Stimulated activated memory B cell treated with anti-CD40 and anti-IgM and Interleukin-4, amounts not matched to agents 10 μg/mL and 1 μg/mL and 100 μg/mL, for 72 hours (primary cell): ENCODE measurements around the gene PTPRQ.
"Not testable (repeated sequence)": the region's sequence is repeated elsewhere in the genome, so short reads cannot be mapped to it uniquely, and the experiment has no call there.

ENCODE experiments used
- ATAC-seq: fragments of 150-1000 bp; cut with Tn5 transposase; 2 replicates; pipeline ENCODE4 v1.10.0; 2021
- H3K27ac Mint-ChIP-seq: one replicate; pipeline ENCODE4 v1.8.0; 2022; ENCODE audit warnings: mild to moderate bottlenecking, mixed read lengths
- H3K27me3 Mint-ChIP-seq: one replicate; pipeline ENCODE4 v1.8.0; 2022; ENCODE audit warnings: mixed read lengths
- H3K36me3 Mint-ChIP-seq: one replicate; pipeline ENCODE4 v1.8.0; 2022; ENCODE audit warnings: mixed read lengths
- H3K4me1 Mint-ChIP-seq: one replicate; pipeline ENCODE4 v1.8.0; 2022; ENCODE audit warnings: mixed read lengths
- H3K4me3 Mint-ChIP-seq: one replicate; pipeline ENCODE4 v1.8.0; 2022; ENCODE audit warnings: mild to moderate bottlenecking, moderate library complexity, mixed read lengths
- H3K9me3 Mint-ChIP-seq: one replicate; pipeline ENCODE4 v1.8.0; 2022; ENCODE audit warnings: mixed read lengths

The PTPRQ gene

GRCh38 chr12:80445083-80445793, 1.2 kb downstream of the PTPRQ start:
- H3K4me1 Mint-ChIP-seq: no peaks in the 10 kb centered on the region
- ATAC-seq: no peak
- H3K36me3 Mint-ChIP-seq: no peaks in the 10 kb centered on the region

GRCh38 chr12:80456513-80456912, 12.5 kb downstream of the PTPRQ start:
- Mint-ChIP-seq H3K4me1 (no peaks in the 10 kb centered on the region), H3K9me3 (no peaks in the 10 kb centered on the region), H3K27ac (no peak overlapping the region), H3K27me3 (no peaks in the 10 kb centered on the region), H3K4me3 (no peak overlapping the region), H3K36me3 (no peaks in the 10 kb centered on the region)
- no peak for ATAC-seq

More at GRCh38 chr12:80445083-80445793, 1.2 kb downstream of the PTPRQ start:
- no peaks in the 10 kb centered on the region for H3K27me3 Mint-ChIP-seq
- no peak overlapping the region for H3K4me3 Mint-ChIP-seq
- no peak overlapping the region for H3K27ac Mint-ChIP-seq
- H3K9me3 Mint-ChIP-seq: peaks cover 9% of the 10 kb centered on the region

- no peak for ATAC-seq
- Mint-ChIP-seq H3K4me1 (no peaks in the 10 kb centered on the region), H3K4me3 (no peak overlapping the region), H3K36me3 (no peaks in the 10 kb centered on the region), H3K27me3 (no peaks in the 10 kb centered on the region), H3K27ac (no peak overlapping the region), H3K9me3 (peaks cover 3% of the 10 kb centered on the region)
These were observed 16.9 kb downstream of the PTPRQ start for GRCh38 chr12:80460972-80461371.

- H3K36me3 Mint-ChIP-seq, H3K9me3 Mint-ChIP-seq, H3K27me3 Mint-ChIP-seq, H3K27ac Mint-ChIP-seq, H3K4me1 Mint-ChIP-seq, H3K4me3 Mint-ChIP-seq, ATAC-seq: not testable (repeated sequence)
These were observed 17.8 kb downstream of the PTPRQ start for GRCh38 chr12:80461851-80462250.

GRCh38 chr12:80469681-80470080, 25.6 kb downstream of the PTPRQ start:
- H3K4me3 Mint-ChIP-seq: no peak overlapping the region
- no peaks in the 10 kb centered on the region for H3K27me3 Mint-ChIP-seq
- no peaks in the 10 kb centered on the region for H3K4me1 Mint-ChIP-seq
- H3K9me3 Mint-ChIP-seq: peaks cover 3% of the 10 kb centered on the region
- no peaks in the 10 kb centered on the region for H3K36me3 Mint-ChIP-seq
- H3K27ac Mint-ChIP-seq: no peak overlapping the region
- ATAC-seq: no peak

GRCh38 chr12:80470403-80470802, 26.4 kb downstream of the PTPRQ start:
- no peak for ATAC-seq
- no peaks in the 10 kb centered on the region for H3K4me1 Mint-ChIP-seq
- no peak overlapping the region for H3K4me3 Mint-ChIP-seq
- no peak overlapping the region for H3K27ac Mint-ChIP-seq
- H3K9me3 Mint-ChIP-seq: peaks cover 3% of the 10 kb centered on the region
- H3K36me3 Mint-ChIP-seq: no peaks in the 10 kb centered on the region
- H3K27me3 Mint-ChIP-seq: no peaks in the 10 kb centered on the region

- no peak for ATAC-seq
- Mint-ChIP-seq H3K36me3 (no peaks in the 10 kb centered on the region), H3K4me3 (no peak overlapping the region), H3K9me3 (no peaks in the 10 kb centered on the region), H3K27ac (no peak overlapping the region), H3K4me1 (no peaks in the 10 kb centered on the region), H3K27me3 (no peaks in the 10 kb centered on the region)
These were observed 28.2 kb downstream of the PTPRQ start for GRCh38 chr12:80472236-80472635.

GRCh38 chr12:80472911-80473500, 29.0 kb downstream of the PTPRQ start:
- no peak for ATAC-seq
- Mint-ChIP-seq H3K4me1 (no peaks in the 10 kb centered on the region), H3K4me3 (no peak overlapping the region), H3K27ac (no peak overlapping the region), H3K27me3 (no peaks in the 10 kb centered on the region), H3K9me3 (no peaks in the 10 kb centered on the region), H3K36me3 (no peaks in the 10 kb centered on the region)

GRCh38 chr12:80477521-80478145, 33.6 kb downstream of the PTPRQ start:
- H3K36me3 Mint-ChIP-seq, ATAC-seq, H3K9me3 Mint-ChIP-seq, H3K27ac Mint-ChIP-seq, H3K27me3 Mint-ChIP-seq, H3K4me1 Mint-ChIP-seq, H3K4me3 Mint-ChIP-seq: not testable (repeated sequence)

- no peak overlapping the region for H3K4me3 Mint-ChIP-seq
- H3K27me3 Mint-ChIP-seq: no peaks in the 10 kb centered on the region
- no peak for ATAC-seq
- no peak overlapping the region for H3K27ac Mint-ChIP-seq
- H3K9me3 Mint-ChIP-seq: peaks cover 3% of the 10 kb centered on the region
- H3K4me1 Mint-ChIP-seq: no peaks in the 10 kb centered on the region
- no peaks in the 10 kb centered on the region for H3K36me3 Mint-ChIP-seq
These were observed 40.7 kb downstream of the PTPRQ start for GRCh38 chr12:80484746-80485145.

- no peak for ATAC-seq
- H3K27ac Mint-ChIP-seq: no peak overlapping the region
- no peaks in the 10 kb centered on the region for H3K36me3 Mint-ChIP-seq
- H3K9me3 Mint-ChIP-seq: peaks cover 3% of the 10 kb centered on the region
- H3K4me1 Mint-ChIP-seq: no peaks in the 10 kb centered on the region
- H3K4me3 Mint-ChIP-seq: no peak overlapping the region
- H3K27me3 Mint-ChIP-seq: no peaks in the 10 kb centered on the region
These were observed 41.4 kb downstream of the PTPRQ start for GRCh38 chr12:80485222-80485987.

GRCh38 chr12:80490329-80490728, 46.3 kb downstream of the PTPRQ start:
- ATAC-seq: no peak
- no peaks in the 10 kb centered on the region for H3K4me1 Mint-ChIP-seq
- no peaks in the 10 kb centered on the region for H3K36me3 Mint-ChIP-seq
- no peak overlapping the region for H3K4me3 Mint-ChIP-seq
- H3K9me3 Mint-ChIP-seq: no peaks in the 10 kb centered on the region
- H3K27me3 Mint-ChIP-seq: no peaks in the 10 kb centered on the region
- H3K27ac Mint-ChIP-seq: no peak overlapping the region

GRCh38 chr12:80491166-80491565, 47.1 kb downstream of the PTPRQ start:
- ATAC-seq: no peak
- Mint-ChIP-seq H3K27ac (no peak overlapping the region), H3K4me3 (no peak overlapping the region), H3K36me3 (no peaks in the 10 kb centered on the region), H3K9me3 (no peaks in the 10 kb centered on the region), H3K4me1 (no peaks in the 10 kb centered on the region), H3K27me3 (no peaks in the 10 kb centered on the region)

GRCh38 chr12:80493466-80493865, 49.4 kb downstream of the PTPRQ start:
- ATAC-seq: no peak
- H3K27me3 Mint-ChIP-seq: no peaks in the 10 kb centered on the region
- no peak overlapping the region for H3K4me3 Mint-ChIP-seq
- H3K9me3 Mint-ChIP-seq: peaks cover 3% of the 10 kb centered on the region
- no peaks in the 10 kb centered on the region for H3K36me3 Mint-ChIP-seq
- H3K27ac Mint-ChIP-seq: no peak overlapping the region
- H3K4me1 Mint-ChIP-seq: no peaks in the 10 kb centered on the region

GRCh38 chr12:80494836-80495235, 50.8 kb downstream of the PTPRQ start:
- H3K9me3 Mint-ChIP-seq: peaks cover 3% of the 10 kb centered on the region
- H3K27me3 Mint-ChIP-seq: no peaks in the 10 kb centered on the region
- ATAC-seq: no peak
- H3K4me3 Mint-ChIP-seq: no peak overlapping the region
- H3K27ac Mint-ChIP-seq: no peak overlapping the region
- no peaks in the 10 kb centered on the region for H3K36me3 Mint-ChIP-seq
- H3K4me1 Mint-ChIP-seq: no peaks in the 10 kb centered on the region
